ENCODE results near the gene SLC24A1.

The SLC24A1 gene

DNA sequence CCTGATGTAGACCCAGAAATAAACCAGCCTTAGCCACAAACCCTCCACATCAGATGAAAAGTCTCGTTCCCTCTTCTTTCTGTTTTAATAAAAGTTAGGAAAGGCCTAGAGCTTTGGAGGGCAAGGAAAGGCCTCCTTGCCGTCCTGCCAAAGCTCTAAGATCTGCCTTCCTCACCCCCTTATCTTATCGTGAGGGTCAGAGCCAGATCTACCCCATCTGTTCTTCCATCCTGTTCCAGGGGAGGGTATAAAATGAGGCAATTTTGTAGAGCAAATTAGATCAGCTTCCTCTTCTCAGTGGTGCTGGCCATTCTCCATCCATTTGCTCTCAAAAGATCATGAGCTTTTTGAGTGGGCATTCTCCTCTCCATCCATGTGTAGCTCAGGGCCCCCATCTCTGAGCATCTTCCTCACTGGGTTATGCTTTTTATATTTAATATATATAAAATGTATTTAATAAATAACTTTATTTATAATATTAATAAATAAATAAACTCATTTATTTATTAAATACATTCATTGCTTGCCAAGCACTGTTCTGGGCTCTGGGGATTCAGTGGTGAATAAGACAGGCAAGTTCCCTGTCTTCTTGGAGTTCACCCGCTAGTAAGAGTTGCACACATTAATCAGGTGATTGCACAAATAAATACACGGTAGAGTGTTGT lies 2.0 kb upstream of the SLC24A1 start:
- no peak for DNase-seq

DNA sequence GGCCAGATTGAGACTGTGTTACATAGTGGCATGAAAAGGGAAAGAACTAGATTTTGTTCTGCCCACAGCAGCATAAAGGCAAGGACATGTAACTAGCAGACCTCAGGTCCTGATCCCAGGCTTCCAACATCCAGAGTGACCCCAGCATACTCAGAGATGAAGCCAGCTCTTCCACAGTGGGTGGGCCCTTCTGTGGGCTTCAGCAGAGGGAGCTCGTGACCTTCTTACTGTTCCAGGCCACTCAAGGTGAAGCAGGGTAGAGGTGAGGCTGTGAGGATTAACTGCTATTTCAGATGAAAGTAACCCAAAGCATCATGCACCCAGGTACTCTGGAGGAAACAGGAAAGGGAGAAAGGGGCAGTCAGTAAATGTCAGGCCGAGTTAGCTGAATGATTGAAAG lies 905 bp upstream of the SLC24A1 start:
- DNase-seq, result no peak

DNA sequence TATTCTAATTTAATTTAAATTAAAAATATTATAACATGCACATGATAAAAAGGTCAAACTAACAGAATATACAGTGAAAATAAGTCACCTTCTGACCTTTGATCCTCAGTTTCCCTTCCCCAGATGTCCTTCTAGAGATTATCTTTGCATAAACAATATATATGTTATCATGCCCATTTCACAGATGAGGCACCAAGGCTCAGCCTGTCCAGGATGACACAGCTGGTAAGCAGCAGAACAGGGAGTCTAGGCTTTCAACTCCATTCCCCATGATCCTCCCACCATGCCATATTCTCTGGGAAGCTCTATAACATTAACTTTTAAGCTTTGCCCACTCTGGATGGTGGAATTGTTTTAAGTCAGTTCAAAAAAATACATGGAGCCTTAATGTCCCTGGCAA lies 1.4 kb downstream of the SLC24A1 start:
- DNase-seq, result no peak

DNA sequence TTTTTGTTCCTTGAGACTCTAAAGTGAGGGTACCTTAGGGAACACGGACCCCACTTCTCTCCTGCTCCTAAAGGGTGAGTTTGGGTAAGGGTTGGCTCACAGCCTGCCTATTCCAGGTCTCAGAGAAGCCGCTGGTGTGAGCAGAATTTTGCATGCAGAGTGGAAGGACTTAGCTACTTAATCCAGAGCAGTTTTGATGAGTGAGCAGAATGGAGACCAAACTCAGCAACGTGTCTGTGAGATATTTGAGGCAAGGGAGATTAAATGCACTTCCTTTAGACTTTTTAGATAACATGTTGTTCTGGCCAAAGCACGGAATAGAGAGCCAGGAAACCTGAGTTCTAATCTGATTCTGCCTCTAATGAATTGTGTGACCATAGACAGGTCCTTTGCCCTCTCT lies 5.1 kb downstream of the SLC24A1 start:
- DNase-seq, result no peak

DNA sequence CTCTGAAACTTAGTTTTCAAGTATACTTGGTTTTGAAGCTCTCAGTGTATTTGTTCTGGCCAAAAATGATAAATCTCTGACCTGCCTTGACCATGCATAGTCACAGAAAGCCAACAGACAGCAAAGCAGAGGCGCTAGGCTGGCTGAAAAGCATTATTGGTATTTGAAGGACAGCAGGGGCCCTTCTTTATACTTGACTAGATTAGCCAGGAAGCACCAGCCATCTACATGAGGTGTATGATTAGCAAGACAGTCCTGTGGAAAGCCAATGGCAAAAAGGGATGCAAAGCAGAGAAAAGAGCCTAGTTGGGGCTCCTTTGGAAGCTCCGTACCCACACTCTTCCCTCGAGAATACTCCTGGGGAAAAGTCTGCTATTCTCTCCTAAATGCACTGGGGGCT lies 7.8 kb downstream of the SLC24A1 start:
- DNase-seq, result no peak

DNA sequence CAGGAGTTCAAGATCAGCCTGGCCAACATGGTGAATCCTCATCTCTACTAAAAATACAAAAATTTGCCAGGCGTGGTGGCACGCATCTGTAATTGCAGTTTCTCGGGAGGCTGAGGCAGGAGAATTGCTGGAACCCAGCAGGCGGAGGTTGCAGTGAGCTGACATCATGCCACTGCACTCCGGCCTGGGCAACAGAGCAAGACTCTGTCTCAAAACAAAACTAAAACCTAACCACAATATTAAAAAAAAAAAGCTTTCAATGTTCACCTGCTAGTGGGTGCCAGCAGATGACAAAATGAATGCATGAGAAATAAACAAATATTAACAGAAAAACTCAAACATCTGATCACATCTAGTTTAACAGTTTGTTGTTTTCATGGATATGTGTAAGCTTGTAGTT lies 9.0 kb downstream of the SLC24A1 start:
- no peak for DNase-seq

DNA sequence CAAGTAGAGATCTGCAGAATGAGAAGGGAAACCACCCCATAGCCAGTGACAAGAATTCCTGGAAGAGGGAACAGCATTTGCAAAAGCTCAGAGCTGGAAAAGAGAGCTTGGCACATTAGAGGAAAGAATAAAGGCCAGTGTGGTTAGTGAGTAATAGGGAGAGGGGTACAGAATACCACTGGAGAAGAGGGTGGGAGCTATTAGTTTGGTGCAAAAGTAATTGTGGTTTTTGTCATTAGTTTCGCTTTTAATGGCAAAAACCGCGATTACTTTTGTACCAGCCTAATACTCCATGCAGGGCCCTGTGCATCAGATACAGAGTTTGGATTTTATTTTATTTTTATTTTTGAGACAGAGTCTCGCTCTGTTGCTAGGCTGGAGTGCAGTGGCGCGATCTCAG lies 9.8 kb downstream of the SLC24A1 start:
- no peak for DNase-seq

DNA sequence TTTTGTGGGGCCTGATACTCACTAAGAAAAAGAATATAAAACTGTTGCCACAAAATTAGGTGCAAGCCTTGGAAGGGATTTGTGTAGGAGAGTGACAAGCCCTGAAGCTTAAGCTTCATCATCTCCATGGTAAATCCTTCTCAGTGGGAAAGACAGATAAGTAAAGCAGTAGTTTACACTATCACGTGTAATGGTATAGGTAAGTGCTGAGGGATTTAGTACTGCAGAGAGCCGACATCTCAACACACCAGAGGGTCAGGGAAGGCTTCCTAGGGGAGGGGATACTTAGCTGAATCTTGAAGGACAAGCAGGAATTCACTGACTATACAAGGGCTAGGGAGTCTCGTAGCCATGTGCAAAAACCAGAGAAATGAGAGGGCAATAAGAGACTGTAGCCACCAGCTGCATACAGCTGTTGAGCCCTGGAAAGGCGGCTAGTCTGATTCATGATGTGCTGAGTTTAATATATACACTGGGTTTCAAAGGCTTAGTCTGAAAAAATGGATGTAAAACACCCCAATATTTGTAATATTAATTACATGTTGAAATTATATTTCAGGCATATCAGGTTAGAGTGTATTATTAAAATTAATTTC lies 11.1 kb downstream of the SLC24A1 start:
- no peak for DNase-seq

DNA sequence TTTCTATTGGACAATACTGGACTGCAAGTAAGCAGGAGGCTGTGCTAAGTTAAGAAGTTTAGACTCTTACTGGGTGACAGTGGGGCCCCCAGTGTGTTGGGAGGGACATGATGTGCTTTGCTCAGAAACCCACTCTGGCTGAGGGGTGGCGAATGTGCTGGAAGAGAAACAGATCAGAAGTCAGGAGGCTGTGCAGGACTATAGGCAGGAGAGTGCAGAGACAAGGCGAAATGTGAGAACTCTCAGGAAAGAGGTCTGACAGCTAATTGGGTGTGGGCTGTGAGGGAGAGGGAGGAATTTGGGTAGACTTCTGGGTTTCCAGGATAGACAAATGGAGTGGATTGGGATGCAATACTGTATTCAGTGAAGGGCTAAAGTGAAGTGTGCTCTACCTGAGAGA lies 12.0 kb downstream of the SLC24A1 start:
- DNase-seq, result no peak

DNA sequence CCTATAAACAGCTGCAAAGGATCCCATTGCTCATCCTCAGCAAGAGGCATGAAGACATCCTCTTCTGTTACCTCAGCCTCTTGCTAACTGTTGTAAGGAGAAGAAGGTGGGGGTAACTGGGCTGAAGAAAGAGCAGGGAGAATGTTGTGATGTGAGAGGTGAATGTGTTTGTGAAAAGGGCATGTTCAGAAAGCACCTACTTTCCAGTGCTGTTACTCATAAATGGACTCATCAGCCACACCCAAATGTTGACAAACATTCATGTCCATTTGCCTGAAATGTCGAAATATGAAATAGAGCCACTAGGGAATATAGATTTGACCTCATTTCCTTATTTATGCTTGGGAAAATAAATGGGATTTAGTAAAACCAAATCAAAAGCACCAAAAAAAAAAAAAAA lies 12.6 kb downstream of the SLC24A1 start:
- DNase-seq, result no peak

DNA sequence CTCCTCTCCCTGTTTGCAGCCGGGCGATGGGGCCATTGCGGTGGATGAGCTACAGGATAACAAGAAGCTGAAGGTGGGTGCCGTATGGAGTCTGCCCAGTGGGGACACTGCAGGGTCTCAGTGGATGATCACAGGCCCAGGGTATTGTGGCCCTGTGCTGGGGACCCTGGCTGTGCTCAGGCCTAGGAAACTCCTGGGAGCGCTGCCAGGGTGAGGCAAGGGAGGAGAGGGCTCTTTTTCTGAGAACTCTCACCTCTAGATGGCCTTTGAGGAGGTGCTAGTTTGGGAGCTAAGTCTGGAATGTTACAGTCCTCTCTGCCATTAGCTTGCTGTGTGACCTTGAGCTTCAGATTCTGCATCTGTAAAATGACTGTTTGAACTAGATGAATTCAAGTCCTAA lies 16.4 kb downstream of the SLC24A1 start:
- no peak for DNase-seq

DNA sequence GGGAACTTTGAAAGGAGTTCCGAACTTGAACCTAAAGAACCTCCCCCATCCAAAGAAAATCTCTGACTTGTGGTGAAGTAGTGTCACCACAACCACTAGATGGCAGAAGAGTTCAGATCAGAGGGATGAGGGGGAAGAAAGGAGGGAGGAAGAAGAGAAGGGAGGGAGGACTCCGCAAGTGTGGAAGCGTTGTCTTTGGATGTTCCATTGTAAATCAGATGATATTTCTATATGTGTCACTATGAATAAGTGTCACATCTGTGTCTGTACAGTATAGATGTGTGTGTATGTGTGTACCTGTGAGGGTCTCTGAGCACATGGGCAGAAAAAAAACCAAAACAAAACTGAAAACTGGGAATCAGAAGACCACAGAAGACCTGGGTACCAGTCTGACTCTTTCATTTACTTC lies 16.9 kb downstream of the SLC24A1 start:
- DNase-seq, result peak; percentile 80

DNA sequence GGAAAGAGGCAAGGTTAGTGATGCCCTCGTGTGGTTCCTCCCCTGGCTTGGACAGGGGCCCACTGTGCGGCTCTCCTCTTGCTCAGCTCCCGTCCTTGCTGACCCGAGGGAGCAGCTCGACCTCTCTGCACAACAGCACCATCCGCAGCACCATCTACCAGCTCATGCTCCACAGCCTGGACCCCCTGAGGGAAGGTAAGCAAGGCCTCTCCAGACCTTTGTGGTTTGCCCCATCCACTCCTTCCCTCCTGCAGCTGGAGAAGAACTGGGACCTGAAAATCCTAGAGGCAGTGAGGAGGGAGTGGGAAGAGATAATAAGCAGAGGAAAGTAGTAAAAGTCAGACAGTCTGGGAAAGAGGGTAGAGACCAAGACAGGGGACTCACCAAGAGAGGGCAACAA lies 17.8 kb downstream of the SLC24A1 start:
- no peak for DNase-seq

DNA sequence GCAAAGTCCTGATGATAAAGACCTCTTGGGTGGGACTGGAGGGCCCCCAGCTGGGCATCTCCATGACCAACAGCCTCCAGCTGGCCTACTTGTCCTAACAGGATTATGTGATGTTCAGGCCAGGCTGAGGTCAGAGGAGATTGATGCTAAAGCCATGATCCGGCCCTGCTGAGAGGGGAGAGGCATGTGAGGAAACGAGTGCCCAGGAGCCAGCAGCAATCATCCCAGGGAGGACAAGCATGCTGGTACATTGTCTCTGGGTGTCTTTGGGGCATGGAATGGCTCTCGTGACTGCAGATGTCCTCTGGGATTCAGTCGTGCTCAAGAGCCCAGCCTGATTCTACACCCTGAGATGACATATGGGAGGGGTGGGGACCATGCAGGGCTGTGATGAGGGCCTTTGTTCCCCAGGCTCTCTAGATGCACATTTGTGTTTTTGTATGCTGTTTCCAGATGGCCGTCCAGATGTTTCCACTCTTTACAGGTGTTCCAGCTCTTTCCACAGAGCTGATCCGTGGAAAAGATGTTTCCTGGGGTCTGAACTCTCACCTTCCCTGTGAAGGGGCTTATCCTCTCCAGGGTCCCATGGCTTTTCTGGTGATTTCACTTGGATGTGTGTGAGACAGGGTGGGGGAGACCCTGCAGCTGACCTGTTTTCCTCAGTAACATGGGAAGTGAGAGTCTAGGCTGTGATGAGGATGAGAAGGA lies 20.2 kb downstream of the SLC24A1 start:
- DNase-seq, result peak; percentile 32

DNA sequence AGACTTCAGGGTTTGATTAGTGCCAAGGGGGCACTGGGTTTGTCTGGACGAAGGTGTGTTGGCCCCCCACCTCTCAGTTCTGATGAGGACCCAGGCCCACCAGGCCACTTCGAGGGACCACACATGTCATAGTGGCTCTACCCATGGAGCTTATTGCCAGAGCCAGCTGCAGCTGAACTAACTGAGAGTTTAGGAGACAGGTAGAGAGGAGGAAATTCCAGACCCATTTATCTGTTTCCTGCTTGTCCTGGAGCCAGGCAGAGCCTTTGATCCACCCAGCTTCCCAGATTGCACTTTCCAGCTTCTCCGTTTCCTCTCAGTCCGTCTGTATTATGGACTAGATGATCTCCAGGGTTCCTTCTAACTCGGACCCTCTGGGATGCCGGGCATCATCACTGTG lies 20.9 kb downstream of the SLC24A1 start:
- no peak for DNase-seq

DNA sequence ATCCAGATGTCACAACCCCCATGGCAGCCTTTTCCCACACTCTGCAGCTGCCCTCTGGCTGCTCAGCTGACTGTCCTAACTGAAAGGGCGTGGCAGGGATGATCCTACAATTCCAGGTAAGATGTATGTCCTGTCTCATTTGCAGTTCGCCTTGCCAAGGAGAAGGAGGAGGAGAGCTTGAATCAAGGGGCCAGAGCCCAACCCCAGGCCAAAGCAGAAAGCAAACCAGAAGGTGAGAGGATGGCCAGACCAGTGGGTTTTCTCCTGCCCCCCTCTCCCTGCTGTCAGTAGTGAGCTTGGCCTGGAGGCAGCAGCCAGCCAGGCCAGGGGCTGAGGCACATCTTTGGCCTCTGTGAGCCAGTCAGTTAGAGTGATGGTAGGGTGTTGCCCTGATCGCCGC lies 22.5 kb downstream of the SLC24A1 start:
- no peak for DNase-seq

DNA sequence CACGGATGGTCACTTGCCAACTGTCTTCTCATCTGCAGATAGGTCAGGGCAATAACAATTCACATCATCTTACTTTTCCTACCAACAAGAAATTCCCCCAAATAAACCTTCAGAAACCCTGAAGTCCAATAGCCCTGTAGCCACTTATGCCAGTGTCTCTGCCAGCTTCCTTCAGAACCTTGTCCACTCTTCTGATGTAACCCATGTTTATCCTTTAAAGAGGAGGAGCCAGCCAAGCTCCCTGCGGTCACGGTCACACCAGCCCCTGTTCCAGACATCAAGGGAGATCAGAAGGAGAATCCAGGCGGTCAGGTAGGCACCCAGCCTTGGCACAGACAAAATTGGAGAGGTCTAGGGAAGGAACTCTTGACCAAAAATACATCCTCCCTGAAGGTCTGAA lies 23.7 kb downstream of the SLC24A1 start:
- DNase-seq, result no peak

DNA sequence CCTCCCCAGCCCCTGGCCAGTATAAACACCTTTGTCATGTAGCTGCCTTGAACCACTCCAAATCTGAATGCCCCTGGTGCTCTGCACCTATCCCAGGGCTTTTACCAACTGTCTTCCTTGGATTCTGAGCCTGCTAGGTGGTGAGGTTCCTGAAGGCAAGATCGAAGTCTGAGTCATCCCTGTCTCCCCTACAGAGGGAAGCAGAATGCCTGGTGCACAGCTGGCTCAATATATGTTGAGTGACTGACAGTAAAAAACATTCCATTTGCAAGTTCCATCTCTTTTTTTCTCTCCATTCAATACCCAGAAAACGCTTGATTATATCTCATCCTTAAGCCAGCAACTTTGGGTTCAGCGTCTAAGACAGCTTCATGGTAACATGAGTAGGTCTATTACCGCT lies 24.7 kb downstream of the SLC24A1 start:
- no peak for DNase-seq

DNA sequence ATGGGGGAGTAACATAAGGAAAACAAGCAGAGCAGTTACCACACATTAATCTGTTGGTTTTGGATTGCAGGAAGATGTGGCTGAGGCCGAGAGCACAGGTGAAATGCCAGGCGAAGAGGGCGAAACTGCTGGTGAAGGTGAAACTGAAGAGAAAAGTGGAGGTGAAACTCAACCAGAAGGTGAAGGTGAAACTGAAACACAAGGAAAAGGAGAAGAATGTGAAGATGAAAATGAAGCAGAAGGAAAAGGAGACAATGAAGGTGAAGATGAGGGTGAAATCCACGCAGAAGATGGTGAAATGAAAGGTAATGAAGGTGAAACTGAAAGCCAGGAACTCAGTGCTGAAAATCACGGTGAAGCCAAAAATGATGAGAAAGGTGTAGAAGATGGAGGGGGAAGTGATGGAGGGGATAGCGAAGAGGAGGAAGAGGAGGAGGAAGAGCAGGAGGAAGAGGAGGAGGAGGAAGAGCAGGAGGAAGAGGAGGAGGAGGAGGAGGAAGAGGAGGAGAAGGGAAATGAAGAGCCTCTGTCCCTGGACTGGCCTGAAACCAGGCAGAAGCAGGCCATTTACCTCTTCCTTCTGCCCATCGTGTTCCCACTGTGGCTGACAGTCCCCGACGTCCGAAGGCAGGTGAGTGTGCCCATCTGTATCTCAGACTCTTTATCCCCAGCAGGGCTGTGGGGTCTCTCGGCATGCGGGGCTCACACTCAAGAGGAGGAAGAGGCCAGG lies 28.7 kb downstream of the SLC24A1 start:
- DNase-seq, result no peak

DNA sequence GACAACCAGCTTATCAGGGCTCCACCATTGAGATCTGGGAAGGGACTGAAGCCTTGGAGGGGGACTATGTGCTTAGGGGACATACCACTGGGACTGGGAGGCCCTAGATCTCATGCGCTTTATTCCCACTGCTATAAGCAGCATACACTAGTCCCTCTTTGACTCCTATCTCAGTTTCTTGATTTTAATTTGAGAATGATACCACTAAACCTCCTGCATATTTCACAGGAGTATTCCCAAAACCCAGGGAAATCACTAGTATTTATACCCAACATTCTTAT lies 29.2 kb downstream of the SLC24A1 start:
- no peak for DNase-seq

DNA sequence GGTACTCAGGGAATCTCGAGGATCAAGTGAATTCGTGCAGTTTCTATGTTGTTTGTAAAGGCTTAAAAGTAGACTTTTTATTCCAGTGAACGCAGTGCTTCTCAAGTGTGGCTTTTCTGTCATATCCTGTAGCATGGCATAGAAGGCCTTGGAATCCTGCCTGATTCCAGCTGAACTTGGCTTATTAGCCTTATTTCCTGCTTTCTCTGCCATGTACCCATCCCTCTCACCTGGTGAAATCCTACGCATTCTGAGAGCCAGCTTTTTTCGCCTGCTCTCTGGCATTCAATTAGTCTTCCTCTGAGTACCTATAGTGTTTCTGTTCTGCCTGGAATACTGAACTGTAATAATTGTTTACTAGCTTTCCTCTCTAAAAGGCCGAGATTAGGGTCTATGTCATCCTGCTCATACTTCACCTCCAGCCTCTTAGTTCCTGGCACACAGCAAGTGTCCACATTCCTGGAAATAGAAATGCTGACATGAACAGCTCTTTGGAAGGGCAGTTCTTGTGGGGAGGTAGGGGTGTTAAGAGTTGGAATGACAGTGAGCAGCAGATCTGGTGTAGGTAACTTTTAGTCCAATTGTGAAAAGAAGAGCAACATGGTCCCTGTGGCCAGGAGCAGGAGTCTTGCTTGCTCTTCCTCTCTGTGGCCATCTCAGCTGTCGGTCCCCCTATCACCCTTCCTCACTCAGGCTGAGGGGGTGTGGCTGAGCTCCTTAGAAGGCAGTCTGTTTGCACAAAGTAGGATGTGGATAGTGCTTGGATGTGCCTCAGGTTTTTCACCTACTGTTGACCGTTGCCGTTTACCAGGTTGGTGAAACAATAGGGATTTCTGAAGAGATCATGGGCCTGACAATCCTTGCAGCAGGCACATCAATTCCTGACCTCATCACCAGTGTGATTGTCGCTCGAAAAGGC lies 30.4 kb downstream of the SLC24A1 start:
- no peak for DNase-seq

DNA sequence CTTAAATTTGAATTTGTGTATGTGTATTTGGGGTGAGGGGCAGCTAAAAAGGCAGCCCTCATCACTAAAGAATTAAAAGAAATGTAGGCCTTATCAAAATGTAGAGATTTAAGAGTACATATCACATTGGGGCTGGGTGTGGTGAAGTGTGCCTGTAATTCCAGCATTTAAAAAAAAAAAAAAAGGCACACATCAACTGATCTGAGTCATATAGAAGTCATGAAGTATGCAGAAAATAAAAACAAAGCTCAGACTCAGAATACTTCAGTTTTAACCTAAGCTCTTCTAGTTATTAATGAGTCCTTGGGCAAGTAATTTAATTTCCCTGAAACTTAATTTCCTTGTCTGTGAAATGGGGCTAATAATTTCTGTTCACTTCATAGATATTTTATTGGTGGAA lies 31.6 kb downstream of the SLC24A1 start:
- no peak for DNase-seq
